ENCODE measurements around the gene SLC23A1.

GRCh38 chr5:139384591-139385051 is 1.5 kb upstream of the SLC23A1 start:
- TF ChIP-seq, protein P1, sequence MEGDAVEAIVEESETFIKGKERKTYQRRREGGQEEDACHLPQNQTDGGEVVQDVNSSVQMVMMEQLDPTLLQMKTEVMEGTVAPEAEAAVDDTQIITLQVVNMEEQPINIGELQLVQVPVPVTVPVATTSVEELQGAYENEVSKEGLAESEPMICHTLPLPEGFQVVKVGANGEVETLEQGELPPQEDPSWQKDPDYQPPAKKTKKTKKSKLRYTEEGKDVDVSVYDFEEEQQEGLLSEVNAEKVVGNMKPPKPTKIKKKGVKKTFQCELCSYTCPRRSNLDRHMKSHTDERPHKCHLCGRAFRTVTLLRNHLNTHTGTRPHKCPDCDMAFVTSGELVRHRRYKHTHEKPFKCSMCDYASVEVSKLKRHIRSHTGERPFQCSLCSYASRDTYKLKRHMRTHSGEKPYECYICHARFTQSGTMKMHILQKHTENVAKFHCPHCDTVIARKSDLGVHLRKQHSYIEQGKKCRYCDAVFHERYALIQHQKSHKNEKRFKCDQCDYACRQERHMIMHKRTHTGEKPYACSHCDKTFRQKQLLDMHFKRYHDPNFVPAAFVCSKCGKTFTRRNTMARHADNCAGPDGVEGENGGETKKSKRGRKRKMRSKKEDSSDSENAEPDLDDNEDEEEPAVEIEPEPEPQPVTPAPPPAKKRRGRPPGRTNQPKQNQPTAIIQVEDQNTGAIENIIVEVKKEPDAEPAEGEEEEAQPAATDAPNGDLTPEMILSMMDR (IDR thresholded peaks at IDR 0.05; ENCODE audit: insufficient read depth, low read length), result no peak
- TF ChIP-seq POLR2AphosphoS5 (IDR thresholded peaks at IDR 0.05; ENCODE audit: low read depth), result no peak

Measured in HL-60 (cell line).